OCI-LY7 (cell line): ENCODE results near the gene PRDM12. TPM values are rescaled to one million over a fixed set of nuclear protein-coding genes. Genes with fewer than 3 reads are reported as not detected.

Source experiments
- BruUV-seq: library from RNA; stranded (reverse); fragments of 400-500 nt; replicated peaks from 2 replicates; lab custom pipeline; 2021; lab: Mats Ljungman, UMichigan
- CTCF ChIA-PET: fragments of 300-600 bp; sonication (Branson Sonifier 250); formaldehyde crosslinking; loops from one replicate; lab custom pipeline; 2022; ENCODE audit warnings: antibody characterized with exemption; ENCODE audit not compliant: unreplicated experiment; lab: Charles Lee
- POLR2A ChIA-PET: fragments of 300-600 bp; sonication (Branson Sonifier 250); formaldehyde crosslinking; loops from one replicate; lab custom pipeline; 2022; ENCODE audit warnings: antibody characterized with exemption; lab: Charles Lee
- DNase-seq: peaks from one replicate; pipeline ENCODE4 v3.0.0-alpha.2; 2015; ENCODE audit warnings: low spot score
- H2AFZ ChIP-seq: fragments of 200-600 bp; sonication (generic), shearing (Covaris generic); 2 replicates; pipeline ENCODE4 v1.6.1; 2014; ENCODE audit warnings: mild to moderate bottlenecking, antibody characterized with exemption, low read length, moderate library complexity
- H3K27ac ChIP-seq: fragments of 200-600 bp; sonication (generic); 2 replicates; pipeline ENCODE4 v1.5.1; 2014; ENCODE audit warnings: mixed run types, low read depth, mild to moderate bottlenecking, moderate library complexity, low read length, inconsistent platforms; ENCODE audit not compliant: poor library complexity, severe bottlenecking
- H3K36me3 ChIP-seq: fragments of 200-600 bp; sonication (generic); 2 replicates; pipeline ENCODE4 v1.6.1; 2014; ENCODE audit warnings: mild to moderate bottlenecking, antibody characterized with exemption, low read length, moderate library complexity, mixed read lengths; ENCODE audit not compliant: insufficient read depth
- H3K4me1 ChIP-seq: fragments of 200-600 bp; sonication (generic); 2 replicates; pipeline ENCODE4 v1.5.1; 2014; ENCODE audit warnings: mild to moderate bottlenecking, low read length; ENCODE audit not compliant: insufficient read depth, poor library complexity, severe bottlenecking
- H3K4me2 ChIP-seq: fragments of 200-600 bp; sonication (generic); 2 replicates; pipeline ENCODE4 v1.6.1; 2014; ENCODE audit warnings: mild to moderate bottlenecking, low read length
- H3K4me3 ChIP-seq: fragments of 200-600 bp; sonication (generic); 2 replicates; pipeline ENCODE4 v1.5.1; 2014; ENCODE audit warnings: mild to moderate bottlenecking, low read depth, low read length; ENCODE audit not compliant: poor library complexity, severe bottlenecking
- H3K79me2 ChIP-seq: fragments of 200-600 bp; sonication (generic); 2 replicates; pipeline ENCODE4 v1.6.1; 2016; ENCODE audit warnings: low read depth, mild to moderate bottlenecking, low read length, moderate library complexity, mixed read lengths; ENCODE audit not compliant: insufficient read depth
- H3K9me2 ChIP-seq: fragments of 200-600 bp; sonication (generic); 2 replicates; pipeline ENCODE4 v1.6.1; 2016; ENCODE audit warnings: mild to moderate bottlenecking, low read length, mixed read lengths; ENCODE audit not compliant: insufficient read depth
- H3K9me3 ChIP-seq: fragments of 200-600 bp; sonication (generic); 2 replicates; pipeline ENCODE4 v1.6.1; 2014; ENCODE audit warnings: mild to moderate bottlenecking, mixed run types, low read length, mixed read lengths
- H4K20me1 ChIP-seq: fragments of 200-600 bp; sonication (generic); 2 replicates; pipeline ENCODE4 v1.6.1; 2014; ENCODE audit warnings: mild to moderate bottlenecking, antibody characterized with exemption, low read length, moderate library complexity, mixed read lengths; ENCODE audit not compliant: insufficient read depth
- EZH2phosphoT487 ChIP-seq: fragments of 200-600 bp; sonication (generic); IDR thresholded peaks from 2 replicates; pipeline ENCODE4 v1.6.1; 2018; ENCODE audit warnings: low read depth, borderline replicate concordance, mild to moderate bottlenecking, mixed run types, antibody characterized with exemption, low read length, moderate library complexity, mixed read lengths
- intact Hi-C: fragments of 100-400 bp; cut with micrococcal nuclease; formaldehyde crosslinking; loops from one replicate; pipeline ENCODE4 v1.10.0; 2022; ENCODE audit not compliant: unreplicated experiment
- total RNA-seq, 2 experiments: library from RNA; depleted of rRNA in 1 of 2; stranded (reverse); fragments of >200 nt in 1 of 2; shearing (Covaris generic) in 1 of 2; gene quantifications; 2 replicates each; pipeline ENCODE4 v1.2.3, GENCODE V29; 2014 to 2022
- TF ChIP-seq, protein P1 (sequence below): fragments of 200-600 bp; sonication (generic); conservative IDR thresholded peaks from 2 replicates; pipeline ENCODE4 v1.5.1; 2014; ENCODE audit warnings: mild to moderate bottlenecking, antibody characterized with exemption, low read length, moderate library complexity, mixed read lengths

Gene PRDM12
- total RNA-seq, 2 experiments from 2014 or later, result 0.06 TPM; not detected in 1

DNA sequence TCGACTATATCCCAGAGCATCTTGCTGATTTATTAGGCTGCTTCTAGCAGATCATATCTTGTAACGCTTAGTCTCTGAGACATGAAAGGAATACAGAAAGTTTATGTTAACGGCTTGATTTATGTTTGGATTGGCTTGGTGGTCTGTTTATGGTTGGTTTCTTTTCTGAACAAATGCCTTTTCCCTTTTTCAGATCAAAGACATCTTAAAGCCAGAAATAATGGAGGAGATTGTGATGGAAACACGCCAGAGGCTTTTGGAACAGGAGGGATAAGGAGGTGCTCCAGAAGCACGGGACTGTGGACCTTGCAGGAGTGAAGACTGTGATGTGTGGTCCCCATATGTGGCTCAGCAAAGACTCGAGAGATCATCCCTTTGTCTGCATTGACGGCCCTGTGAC lies 39.1 kb downstream of the PRDM12 start:
- DNase-seq, result no peak
- POLR2A ChIA-PET, result no interaction called here
- no peaks in the 10 kb centered on the region for H3K9me2 ChIP-seq
- no TSS peak for BruUV-seq
- no peak overlapping the region for H3K4me3 ChIP-seq
- H3K79me2 ChIP-seq, result peaks cover 7% of the 10 kb centered on the region; the same call in 1 of the 2 replicates
- H3K9me3 ChIP-seq, result no peaks in the 10 kb centered on the region
- peaks cover 8% of the 10 kb centered on the region for H4K20me1 ChIP-seq
- no peaks in the 10 kb centered on the region for H3K4me1 ChIP-seq
- H3K4me2 ChIP-seq, result no peak overlapping the region
- CTCF ChIA-PET, result no interaction called here
- no peak for TF ChIP-seq EZH2phosphoT487
- TF ChIP-seq, protein P1, sequence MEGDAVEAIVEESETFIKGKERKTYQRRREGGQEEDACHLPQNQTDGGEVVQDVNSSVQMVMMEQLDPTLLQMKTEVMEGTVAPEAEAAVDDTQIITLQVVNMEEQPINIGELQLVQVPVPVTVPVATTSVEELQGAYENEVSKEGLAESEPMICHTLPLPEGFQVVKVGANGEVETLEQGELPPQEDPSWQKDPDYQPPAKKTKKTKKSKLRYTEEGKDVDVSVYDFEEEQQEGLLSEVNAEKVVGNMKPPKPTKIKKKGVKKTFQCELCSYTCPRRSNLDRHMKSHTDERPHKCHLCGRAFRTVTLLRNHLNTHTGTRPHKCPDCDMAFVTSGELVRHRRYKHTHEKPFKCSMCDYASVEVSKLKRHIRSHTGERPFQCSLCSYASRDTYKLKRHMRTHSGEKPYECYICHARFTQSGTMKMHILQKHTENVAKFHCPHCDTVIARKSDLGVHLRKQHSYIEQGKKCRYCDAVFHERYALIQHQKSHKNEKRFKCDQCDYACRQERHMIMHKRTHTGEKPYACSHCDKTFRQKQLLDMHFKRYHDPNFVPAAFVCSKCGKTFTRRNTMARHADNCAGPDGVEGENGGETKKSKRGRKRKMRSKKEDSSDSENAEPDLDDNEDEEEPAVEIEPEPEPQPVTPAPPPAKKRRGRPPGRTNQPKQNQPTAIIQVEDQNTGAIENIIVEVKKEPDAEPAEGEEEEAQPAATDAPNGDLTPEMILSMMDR, result no peak
- H3K36me3 ChIP-seq, result peaks cover 83% of the 10 kb centered on the region
- no peak overlapping the region for H3K27ac ChIP-seq
- no peak overlapping the region for H2AFZ ChIP-seq
- intact Hi-C loops, result no loop called here

DNA sequence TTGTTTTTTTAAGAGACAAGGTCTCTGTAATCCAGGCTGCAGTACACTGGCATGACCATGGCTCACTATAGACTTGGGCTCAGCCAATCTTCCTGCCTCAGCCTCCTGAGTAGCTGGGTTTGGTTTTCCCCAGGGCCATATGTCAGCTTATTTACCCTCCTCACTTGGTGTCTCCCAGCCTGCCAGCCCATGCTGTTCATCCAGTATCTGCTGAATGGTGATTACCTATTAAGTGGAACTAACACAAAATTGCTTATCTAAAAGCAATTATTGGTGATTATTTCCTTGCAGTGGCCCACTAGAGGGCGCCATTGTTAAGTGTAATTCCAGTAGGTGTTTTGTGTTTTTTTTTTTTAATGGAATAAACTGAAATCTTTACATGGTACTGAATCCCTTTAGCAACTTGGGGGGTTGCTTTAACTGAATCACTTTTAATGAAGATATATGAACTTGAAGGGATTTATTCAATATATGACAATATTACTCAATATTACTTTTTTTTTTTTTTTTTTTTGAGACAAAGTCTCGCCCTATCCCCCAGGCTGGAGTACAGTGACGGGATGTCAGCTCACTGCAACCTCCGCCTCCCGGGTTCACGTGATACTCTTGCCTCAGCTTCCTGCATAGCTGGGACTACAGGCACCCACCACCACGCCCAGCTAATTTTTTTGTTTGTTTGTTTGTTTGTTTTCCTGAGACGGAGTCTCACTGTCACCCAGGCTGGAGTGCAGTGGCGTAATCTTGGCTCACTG lies 43.0 kb downstream of the PRDM12 start:
- Histone ChIP-seq H3K27ac (no peak overlapping the region), H3K4me2 (no peak overlapping the region), H2AFZ (no peak overlapping the region), H3K79me2 (no peaks in the 10 kb centered on the region), H3K36me3 (peaks cover 47% of the 10 kb centered on the region), H3K9me2 (no peaks in the 10 kb centered on the region), H3K9me3 (no peaks in the 10 kb centered on the region), H4K20me1 (no peaks in the 10 kb centered on the region; the same call in 1 of the 2 replicates), H3K4me1 (peaks cover 4% of the 10 kb centered on the region), H3K4me3 (no peak overlapping the region)
- BruUV-seq, result no TSS peak
- TF ChIP-seq, protein P1, result peak; percentile 95
- no peak for TF ChIP-seq EZH2phosphoT487
- POLR2A ChIA-PET, result interaction anchor here (1.2 kb wide), 1 partner anchor 8 kb away, joined by 5 read pairs; no protein-coding TSS in a partner anchor
- CTCF ChIA-PET, result no interaction called here
- intact Hi-C loops, result no loop called here
- DNase-seq, result peak; percentile 76
